ENCODE data around the gene IRF8.
"Not testable (repeated sequence)": the region's sequence is repeated elsewhere in the genome, so short reads cannot be mapped to it uniquely, and the experiment has no call there.

The IRF8 gene

DNA sequence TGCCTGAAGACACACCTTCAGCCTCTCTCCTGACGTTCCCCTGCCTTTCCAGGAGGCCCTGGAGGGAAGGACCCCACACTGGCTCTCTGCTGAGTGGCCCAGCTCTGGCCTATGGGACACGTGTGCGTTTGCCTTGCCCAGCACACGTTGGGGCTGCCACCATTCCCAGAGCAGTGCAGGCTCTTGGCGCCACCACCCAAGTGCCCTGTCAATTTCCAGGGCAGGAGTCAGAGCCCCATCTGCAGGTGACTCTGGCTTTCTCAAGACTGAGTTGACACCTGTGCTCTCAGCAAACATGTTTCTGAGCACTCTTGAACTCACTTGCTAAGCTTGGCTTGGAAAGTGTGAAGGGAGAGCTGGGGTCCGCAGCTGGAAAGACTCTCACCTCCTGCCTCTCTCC, 4.7 kb upstream of the IRF8 start:
- no peak for DNase-seq (ENCODE audit: low spot score)

DNA sequence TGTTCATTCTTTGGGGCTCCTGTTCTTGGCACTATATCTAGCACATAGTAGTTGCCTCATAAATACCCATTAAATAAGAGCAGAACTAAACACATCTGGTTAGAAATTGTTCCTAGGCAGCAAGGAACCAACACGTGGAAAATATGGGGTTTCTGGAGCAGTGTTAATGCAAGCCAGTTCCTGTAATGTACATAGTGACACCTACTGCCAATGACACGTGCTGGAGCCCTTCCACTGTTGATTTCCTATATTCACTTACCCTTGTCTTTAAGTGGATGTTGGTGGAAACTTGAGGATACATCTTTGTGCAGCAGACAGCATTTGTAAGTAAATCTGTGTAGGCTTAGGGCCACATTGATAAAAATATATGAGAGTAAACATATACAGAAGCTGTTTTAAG, 1.6 kb upstream of the IRF8 start:
- DNase-seq (ENCODE audit: low spot score): peak; percentile 17

DNA sequence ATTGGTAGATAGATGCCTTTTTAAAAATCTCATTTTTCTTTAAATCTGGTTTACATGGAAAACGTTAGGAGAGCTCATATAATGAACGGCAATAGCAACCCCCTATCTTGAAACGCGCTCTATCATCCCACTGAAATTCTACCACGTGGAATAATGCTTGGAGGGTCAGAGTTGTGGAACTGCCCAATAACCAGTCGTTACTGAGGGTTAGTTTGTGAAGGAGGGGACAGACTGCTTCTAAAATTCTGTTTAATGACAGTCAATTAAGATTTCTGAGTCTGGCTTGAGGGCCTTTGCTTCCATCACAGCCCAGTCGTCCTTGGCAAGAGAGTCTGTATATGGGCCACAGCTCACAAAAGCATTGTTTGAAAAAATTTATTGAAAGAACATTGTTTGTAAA, 482 bp downstream of the IRF8 start:
- no peak for DNase-seq (ENCODE audit: low spot score)

DNA sequence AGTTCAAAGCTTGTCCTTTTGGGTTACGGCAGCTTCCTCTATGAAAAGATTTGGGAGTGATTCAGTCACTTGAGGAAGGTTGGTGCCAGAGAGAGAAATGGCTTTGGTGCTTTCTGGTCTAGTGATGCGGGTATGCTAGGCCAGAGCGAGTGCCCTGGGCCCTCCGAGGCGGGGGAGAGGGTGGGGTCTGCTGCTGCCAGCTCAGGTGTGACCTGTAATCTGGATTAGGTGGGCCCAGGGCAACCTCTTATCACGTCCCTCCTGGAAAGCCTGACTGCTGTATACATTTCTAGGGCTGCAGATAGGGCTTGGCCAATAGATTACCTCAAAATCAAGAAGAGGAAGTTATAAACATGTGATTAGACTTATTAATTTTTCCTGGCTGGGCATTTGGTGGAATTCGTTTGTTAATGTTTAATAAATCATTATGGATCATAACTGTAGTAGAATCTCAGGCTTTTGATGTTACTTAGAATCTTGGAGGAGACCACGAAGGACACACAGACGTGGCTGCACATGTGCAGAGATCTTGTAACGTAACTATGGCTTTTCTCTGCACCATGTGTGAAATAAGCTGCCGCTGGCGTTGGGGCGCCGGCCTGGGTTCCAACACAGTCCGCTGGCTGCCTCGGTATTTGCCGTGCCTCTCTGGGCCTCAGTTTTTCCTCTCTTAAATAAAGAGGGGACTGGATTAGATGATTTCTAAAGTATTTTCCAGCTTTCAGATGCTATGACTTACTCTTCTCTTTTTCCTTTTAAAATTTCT, 1.2 kb downstream of the IRF8 start:
- DNase-seq (ENCODE audit: low spot score): no peak

DNA sequence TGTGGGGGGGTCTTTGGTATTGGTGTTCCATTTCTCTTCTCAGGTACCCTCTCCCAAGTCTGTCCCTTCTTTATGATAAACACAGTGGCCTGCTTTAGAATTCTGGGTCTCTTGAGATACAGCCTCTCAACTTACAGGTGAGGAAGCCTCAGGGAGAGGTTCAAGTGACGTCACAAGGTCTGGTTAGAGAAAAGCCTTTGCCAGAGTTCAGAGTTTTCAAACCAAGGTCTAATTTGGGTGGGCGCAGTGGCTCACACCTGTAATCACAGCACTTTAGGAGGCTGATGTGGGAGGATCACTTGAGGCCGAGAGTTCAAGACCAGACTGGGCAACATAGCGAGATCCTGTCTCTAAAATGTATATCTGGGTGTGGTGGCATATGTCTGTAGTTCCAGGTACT, 2.1 kb downstream of the IRF8 start:
- no peak for DNase-seq (ENCODE audit: low spot score)

DNA sequence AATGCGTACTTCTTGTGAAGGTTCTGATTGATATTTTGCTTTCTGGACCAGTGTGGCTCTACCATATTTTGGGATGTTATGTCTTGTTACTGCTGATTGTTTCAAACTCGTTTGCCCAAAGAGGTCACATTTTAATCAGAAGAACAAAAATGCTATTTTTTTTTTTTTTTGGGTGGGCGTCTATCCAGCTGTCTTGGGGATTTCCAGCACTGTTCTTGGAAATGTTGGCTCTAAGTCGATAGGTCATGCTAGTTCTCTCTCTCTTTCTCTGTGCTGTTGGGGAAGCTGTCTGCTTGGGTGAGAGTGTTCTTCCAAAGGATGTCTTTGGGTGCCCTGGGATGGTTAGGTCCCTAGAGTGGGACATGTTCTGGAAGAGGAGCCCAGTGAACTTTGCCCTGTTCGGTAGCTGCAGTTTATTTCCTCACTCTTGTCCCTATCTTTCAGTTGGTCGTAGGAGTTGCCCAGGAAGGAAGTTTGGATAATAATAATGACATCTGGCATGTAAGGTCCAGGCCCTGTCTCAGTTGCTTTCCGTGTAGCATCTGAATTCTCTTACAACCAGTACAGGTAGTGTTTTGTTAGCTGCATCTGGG, 2.9 kb downstream of the IRF8 start:
- no peak for DNase-seq (ENCODE audit: low spot score)

DNA sequence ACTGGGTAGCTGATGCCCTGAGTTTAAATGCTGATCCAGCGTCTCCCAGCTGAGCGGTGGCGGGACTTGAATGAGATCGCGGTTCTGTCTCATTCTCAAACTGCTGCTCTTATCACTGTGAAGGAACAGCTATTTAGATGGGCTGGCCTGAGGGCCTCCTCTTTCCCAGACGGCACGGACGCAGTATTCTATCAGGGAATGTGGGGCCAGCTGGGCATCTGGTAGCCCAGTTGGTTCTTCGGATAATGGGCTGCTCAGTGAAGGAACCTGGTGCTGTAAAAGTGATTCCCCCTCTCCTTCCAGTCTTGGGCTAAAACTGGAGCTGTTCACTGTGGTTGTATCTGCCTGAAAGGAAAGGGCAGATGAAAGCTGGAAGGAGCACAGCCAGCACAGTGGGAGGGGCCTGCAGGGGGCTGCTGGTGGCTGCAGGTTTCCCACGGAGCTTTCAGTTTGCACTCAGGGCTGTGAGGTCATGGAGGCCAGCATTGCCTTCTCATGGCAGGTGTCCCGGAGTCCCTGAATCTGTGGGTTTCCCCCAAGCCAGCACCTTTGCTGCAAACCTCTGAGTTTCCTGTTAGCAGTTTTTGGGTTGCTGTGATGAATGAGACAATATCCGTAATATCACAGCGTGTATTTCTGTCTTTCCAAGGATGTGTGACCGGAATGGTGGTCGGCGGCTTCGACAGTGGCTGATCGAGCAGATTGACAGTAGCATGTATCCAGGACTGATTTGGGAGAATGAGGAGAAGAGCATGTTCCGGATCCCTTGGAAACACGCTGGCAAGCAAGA, 3.6 kb downstream of the IRF8 start:
- DNase-seq (ENCODE audit: low spot score): no peak

DNA sequence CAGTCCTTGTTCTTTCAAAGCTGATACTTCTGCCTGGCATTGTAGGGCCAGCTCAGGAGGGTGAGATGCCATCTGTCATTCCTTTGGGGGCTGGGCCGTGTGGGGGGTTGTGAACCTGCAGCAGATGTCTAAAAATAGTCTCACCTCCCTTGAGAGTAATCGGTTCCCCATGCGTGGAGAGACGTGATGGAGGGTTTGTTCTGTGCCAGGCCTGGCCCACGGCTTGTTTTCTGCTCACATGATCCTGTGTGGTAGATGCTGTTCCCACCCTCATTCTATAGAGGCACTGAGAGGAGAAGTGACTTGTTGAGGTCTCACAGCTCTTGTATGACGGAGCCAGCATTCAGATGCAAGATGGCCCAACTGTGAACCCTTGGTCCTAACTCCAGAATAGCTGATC, 4.6 kb downstream of the IRF8 start:
- no peak for DNase-seq (ENCODE audit: low spot score)

DNA sequence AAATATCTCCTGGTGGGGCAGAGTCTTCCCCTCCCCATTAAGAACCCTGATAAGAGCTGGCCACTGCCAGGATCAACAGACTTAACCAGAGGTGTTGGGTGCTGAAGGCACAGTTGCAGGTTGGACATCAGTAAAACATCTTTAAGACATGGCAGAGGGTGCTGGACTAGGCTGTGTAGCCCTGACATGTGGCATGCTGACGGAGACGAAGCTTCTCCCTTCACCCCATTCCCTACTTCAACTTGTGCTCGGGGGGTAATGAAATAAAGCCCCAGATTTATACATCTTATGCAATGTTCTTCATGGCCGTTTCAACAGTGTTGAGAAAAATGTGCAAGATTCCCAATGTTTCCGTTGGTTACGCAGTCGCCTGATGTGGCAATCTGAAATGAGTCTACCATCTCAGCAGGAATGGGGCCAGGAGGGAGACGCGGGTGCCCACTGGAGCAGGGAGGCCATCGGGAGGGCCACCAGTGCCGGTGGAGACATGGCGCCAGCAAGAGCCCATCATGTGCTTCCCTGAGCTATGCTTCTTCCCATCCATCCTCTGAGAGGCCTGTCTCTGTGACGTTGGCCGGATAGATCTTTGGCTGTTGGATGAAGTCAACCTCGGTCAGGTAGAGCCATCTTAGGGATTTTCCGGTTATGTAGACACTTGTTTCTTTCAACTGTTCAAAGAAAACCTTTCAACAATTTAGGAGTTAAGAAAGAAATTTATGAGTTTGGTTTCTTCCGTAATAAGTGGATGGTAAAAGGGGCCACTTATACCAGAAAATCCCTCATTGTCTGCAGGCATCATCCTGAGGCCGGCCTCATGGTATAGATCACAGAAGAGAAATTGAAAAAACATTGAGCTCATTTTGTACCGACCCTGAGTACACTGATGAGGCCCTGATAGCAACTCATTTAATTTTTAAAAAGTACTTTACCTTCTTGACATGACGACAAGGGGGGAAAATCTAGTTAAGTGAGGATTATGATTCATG, 6.4 kb downstream of the IRF8 start:
- no peak for DNase-seq (ENCODE audit: low spot score)

DNA sequence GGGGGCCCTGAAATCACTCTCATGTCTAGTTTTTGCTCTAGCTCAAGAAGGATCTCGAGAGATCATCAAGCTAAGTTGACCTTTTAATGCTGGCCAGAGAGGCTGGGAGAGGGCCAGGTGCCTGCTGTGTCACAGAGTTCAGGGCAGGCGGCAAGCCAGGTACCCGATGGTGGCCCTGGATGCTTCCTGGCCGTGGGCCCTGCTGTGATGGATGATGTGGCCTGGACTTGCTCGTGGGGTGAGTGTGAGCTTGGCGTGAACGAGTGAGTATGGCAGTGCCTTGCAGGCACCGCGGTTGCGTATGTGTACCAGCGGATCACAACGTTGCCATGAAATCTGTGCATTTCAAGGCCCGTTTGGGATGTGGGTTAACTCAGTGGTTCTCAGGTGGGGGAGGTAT, 7.4 kb downstream of the IRF8 start:
- DNase-seq (ENCODE audit: low spot score): no peak

DNA sequence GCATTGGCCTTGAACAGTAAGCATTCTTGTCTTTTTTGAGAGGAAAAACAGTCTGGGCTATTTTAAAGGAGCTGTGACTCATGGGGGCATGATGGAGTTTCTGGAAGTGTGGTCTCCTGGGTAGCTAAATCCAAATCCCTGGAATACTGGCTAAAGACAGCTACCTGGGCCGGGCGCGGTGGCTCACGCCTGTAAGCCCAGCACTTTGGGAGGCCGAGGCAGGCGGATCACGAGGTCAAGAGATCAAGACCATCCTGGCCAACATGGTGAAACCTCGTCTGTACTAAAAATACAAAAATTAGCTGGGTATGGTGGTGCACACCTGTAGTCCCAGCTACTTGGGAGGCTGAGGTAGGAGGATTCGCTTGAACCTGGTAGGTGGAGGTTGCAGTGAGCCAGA, 8.3 kb downstream of the IRF8 start:
- not testable (repeated sequence) for DNase-seq (ENCODE audit: low spot score)

DNA sequence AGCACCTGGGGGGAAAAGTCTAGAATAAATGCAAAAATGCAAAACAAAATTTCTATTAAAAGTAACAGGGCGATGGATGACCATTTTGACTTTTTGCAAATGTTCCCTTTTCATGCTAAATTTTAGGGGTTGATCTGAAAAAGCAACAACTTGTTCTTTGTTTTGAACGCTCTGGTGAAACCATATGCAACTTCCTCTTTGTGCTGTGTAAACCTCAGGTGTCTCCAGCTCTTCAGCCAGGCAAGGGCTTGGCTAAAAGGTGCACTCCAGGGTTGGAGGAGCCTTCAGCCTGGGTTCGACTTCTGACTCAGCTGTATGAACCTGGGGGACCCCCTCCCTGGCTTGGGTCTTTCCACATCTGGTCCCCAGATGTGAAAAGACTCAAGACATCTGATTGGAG, 9.5 kb downstream of the IRF8 start:
- no peak for DNase-seq (ENCODE audit: low spot score)

DNA sequence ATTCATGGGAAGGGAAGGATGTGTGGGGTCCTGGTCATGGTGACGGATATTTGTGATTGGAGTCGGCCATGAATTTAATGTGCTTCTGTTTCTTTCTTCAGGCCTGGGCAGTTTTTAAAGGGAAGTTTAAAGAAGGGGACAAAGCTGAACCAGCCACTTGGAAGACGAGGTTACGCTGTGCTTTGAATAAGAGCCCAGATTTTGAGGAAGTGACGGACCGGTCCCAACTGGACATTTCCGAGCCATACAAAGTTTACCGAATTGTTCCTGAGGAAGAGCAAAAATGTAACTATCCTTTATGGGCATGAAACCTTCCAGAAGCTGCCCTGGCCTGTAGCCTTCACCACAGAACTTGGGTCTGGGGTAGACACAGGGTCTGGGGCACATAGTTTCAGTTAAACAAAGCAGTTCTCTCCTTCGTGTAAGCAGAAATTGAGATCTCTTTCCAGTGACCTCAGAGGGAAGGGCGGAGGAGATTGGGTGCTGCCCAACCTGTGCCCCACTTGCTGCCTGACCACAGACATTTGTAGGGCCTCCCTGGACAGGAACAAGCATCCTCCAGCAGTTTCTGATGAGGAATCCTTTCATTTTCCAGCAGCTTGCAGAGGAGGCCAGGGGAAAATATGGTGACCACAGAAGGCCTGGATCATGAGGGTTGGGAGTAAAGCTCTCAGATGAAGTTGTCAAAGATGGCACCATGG, 10.1 kb downstream of the IRF8 start:
- DNase-seq (ENCODE audit: low spot score): no peak

DNA sequence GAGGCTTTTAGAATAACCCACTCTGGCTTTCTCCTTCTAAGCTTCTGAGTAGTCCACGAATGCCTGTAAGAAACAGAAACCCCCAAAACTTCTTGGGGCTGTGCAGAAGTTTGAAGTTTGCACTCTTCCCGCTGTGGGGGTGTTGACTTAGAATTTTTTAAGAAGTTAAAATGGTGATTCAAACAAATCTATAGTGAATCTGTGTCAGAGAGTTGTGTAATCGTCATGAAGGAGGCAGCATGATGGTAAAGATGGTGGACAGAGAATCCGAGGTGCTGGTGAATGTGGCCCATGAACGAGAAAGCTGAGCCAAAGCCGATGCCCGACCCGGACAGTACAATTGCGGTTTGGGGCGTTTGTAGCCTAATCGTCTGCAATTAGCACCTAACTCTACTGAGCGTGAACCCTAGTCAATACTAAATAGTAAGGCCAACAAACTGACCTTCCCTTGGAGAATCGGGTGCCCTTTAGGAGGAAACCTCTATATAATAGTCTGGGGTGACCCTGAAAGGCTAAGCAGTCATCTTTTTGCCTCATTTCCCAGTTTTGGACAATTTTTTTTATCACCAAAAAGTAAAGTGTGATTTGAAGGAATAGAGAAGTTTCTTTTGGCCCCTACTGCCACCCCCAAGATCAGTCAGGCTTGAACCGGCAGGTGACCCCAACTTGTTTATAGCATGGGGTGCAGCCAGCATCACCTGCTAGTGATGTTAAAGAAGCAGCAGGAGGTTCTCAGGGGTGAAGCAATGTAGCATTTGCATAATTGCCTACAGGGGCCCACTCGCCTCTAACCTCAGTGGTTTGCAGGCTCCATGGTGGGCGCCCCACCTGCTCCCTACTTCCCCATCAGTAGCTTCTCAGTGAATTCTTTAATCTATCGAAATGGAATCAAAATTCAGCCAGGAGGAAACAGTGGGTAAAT, 11.2 kb downstream of the IRF8 start:
- no peak for DNase-seq (ENCODE audit: low spot score)

DNA sequence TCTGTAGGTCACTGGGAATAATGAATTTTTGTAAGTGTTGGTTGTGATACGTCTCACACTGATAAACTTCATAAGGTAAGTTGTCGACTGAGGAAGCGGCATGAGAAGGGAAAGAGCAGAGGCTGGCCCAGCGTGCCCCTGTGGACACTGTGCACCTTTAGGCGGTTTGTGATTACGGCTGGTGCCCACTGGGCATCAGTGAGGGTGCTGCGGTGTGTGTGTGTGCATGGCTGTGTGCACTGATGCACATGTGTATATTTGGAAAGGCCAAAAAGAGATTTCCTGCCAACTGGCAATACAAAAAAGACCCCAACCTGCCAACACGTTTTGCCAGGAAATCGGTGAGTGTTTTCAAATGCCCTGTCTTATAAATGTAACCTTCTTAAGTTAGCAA, 11.9 kb downstream of the IRF8 start:
- DNase-seq (ENCODE audit: low spot score): no peak

DNA sequence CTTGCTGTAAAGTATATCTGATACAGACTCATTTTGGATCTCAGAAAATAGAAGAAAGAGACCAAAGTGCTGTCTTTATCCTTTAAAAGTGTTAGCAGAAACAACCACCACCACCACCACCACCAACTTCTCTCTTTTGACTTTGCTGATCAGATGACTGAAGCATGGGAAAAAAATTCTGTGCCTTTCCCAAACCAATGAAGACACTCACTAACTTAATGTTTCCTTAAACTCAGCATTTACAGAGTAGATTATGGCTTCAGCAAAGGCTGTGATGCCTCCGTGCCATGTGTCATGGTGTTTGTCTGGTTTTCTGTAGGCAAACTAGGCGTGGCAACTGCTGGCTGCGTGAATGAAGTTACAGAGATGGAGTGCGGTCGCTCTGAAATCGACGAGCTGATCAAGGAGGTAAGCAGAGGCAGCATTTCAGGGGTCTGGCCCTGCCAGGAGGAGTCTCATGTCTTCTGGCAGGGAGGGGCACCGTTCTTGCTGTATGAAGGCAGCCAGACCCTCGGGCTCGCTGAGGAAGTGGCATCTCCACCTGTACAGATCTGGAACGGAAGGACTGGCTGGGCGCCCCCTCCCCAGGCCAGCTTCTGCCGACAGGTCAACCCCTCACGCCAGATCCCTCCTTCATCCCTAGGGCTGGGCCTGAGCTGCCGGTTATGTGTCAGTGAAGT, 12.4 kb downstream of the IRF8 start:
- no peak for DNase-seq (ENCODE audit: low spot score)

DNA sequence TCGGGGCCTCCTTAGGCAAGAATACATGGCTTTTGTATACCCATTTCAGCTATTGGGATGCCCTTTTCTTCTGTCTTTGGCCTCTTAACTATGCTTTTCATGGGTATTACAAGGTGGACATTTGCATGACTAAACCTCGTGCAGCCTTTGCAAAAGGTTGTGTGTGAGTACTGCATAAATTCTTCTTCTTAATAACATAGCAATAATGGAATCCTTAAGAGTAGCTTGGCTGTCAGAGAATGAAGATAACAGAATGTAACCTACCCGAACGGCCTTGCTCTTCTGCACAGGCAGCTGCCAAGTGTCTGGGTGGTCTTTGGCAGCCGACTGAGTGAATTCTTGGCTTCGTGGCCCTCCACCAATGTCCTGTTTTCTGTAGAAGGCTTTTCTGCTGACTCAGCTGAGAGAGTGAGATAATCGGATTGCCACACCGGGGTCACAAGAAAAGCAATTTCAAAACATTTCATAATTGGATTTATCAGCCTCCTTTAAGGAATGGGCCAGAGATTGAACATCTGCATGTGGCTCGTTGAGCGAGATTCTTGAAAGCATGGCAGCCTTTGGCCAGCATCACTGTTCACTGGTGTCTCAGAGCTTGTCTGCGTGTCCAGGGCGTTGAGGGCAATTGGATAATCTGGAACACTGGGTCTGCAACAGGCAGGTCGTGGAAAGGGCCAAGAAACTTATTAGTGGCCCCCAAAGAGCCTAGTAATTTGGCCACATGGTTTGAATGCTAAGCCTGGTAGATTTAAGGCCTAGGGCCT, 13.4 kb downstream of the IRF8 start:
- DNase-seq (ENCODE audit: low spot score): no peak

DNA sequence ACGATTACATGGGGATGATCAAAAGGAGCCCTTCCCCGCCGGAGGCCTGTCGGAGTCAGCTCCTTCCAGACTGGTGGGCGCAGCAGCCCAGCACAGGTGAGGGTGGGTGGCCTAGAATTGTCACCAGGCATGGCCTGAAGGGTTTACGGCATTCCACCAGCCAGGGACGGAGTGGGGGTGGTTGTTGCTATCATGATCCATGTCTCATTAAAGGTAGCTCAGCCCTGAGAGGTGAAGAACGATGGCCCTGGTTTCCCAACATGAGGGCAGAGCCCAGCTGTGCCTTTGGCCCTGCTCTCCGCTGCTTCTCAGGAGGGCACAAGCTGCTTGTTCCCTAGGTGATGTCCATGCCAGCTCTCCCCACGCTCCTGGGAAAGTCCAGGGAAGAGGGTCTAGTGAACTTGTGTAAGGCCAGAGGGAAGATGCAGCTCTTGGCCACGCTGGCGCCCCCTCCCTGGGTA, 14.2 kb downstream of the IRF8 start:
- DNase-seq (ENCODE audit: low spot score): no peak
